ENCODE data around the gene SLIT3. TPM values are rescaled to one million over a fixed set of nuclear protein-coding genes. Genes with fewer than 3 reads are reported as not detected.

The SLIT3 gene
- total and polyA plus RNA-seq, 2 experiments from 2014 or later = 0.59 to 0.71 TPM

- TF ChIP-seq ZNF462 (CRISPR knock-in tag; IDR thresholded peaks at IDR 0.05) (no peak), EZH2 (IDR thresholded peaks at IDR 0.05; ENCODE audit: low read depth, unreplicated experiment) (no peak), ZNF331 (CRISPR knock-in tag; IDR thresholded peaks at IDR 0.05; ENCODE audit: low read depth) (no peak), ETS1 (IDR thresholded peaks at IDR 0.05) (no peak)
These were observed 654.6 kb downstream of the SLIT3 start (continued) for GRCh38 chr5:168646335-168646734.

- Histone ChIP-seq H2AFZ (no peak overlapping the region), H4K20me1 (replicated peaks; ENCODE audit: insufficient read depth) (no peaks in the 10 kb centered on the region), H3K36me3 (ENCODE audit: insufficient read depth) (no peaks in the 10 kb centered on the region), H3K4me3 (no peak overlapping the region), H3K79me2 (replicated peaks; ENCODE audit: insufficient read depth) (no peaks in the 10 kb centered on the region), H3K27ac (ENCODE audit: low read depth) (no peak overlapping the region), H3K4me1 (ENCODE audit: insufficient read depth) (no peaks in the 10 kb centered on the region), H3K4me2 (no peak overlapping the region), H3F3A (replicated peaks; ENCODE audit: low read depth) (no peaks in the 10 kb centered on the region), H3K9me2 (ENCODE audit: insufficient read depth) (peaks cover 4% of the 10 kb centered on the region; the same call in 1 of the 2 replicates), H3K27me3 (ENCODE audit: insufficient read depth) (no peaks in the 10 kb centered on the region)
- DNase-seq (ENCODE audit: low spot score) (no peak), ATAC-seq (no peak)
- TF ChIP-seq ZNF114 (CRISPR knock-in tag; IDR thresholded peaks at IDR 0.05) (no peak), NANOG (IDR thresholded peaks at IDR 0.05; ENCODE audit: borderline replicate concordance) (no peak), CTCF (conservative IDR thresholded peaks at IDR 0.05; ENCODE audit: low read depth in 2 of 2) (no peak), REST (IDR thresholded peaks at IDR 0.05; ENCODE audit: unreplicated experiment) (no peak)
- H3K4me1 Mint-ChIP-seq = no peaks in the 10 kb centered on the region
- peaks cover 23% of the 10 kb centered on the region for H3K9me3 Mint-ChIP-seq
- H3K27ac Mint-ChIP-seq = no peak overlapping the region
- no peak overlapping the region for H3K4me3 Mint-ChIP-seq
- peaks cover 3% of the 10 kb centered on the region for H3K27me3 Mint-ChIP-seq (ENCODE audit: insufficient read depth, low read depth, poor library complexity)
- H3K36me3 Mint-ChIP-seq (ENCODE audit: low read depth) = peaks cover 10% of the 10 kb centered on the region
These were observed 655.7 kb downstream of the SLIT3 start for GRCh38 chr5:168645195-168645594.

Measured in GM23338 (cell line).